Liver (tissue), 9 donors: ENCODE measurements around the gene VAPA. TPM values are rescaled to one million over a fixed set of nuclear protein-coding genes. Genes with fewer than 3 reads are reported as not detected.

Source experiments
- DNase-seq: peaks from one replicate; pipeline ENCODE4 v3.0.0-alpha.2; 2017; ENCODE audit warnings: low spot score
- H3K27ac ChIP-seq, 2 donors: one replicate each; pipeline ENCODE4 v1.7.0; 2013; ENCODE audit warnings: inconsistent platforms in 2 of 2, low read length in 2 of 2, control low read depth in 1 of 2, low read depth in 1 of 2, mild to moderate bottlenecking in 1 of 2
- H3K27me3 ChIP-seq, 4 donors: one replicate each; pipeline versions ENCODE4 v1.6.1 to v1.7.0; 2013; ENCODE audit warnings: low read length in 3 of 4, inconsistent platforms in 1 of 4, mild to moderate bottlenecking in 1 of 4, moderate library complexity in 1 of 4; ENCODE audit not compliant: control insufficient read depth in 4 of 4, insufficient read depth in 4 of 4
- H3K36me3 ChIP-seq, 4 donors: one replicate each; pipeline versions ENCODE4 v1.6.1 to v1.7.0; 2013; ENCODE audit warnings: low read length in 3 of 4, mild to moderate bottlenecking in 3 of 4, low read depth in 1 of 4, moderate library complexity in 1 of 4; ENCODE audit not compliant: control insufficient read depth in 4 of 4, insufficient read depth in 3 of 4
- H3K4me1 ChIP-seq, 4 donors: one replicate each; pipeline versions ENCODE4 v1.6.1 to v1.7.0; 2013; ENCODE audit warnings: low read length in 3 of 4, mild to moderate bottlenecking in 3 of 4, moderate library complexity in 1 of 4; ENCODE audit not compliant: control insufficient read depth in 4 of 4, insufficient read depth in 4 of 4
- H3K4me3 ChIP-seq, 3 donors: one replicate each; pipeline versions ENCODE4 v1.6.1 to v1.7.0; 2013; ENCODE audit warnings: low read length in 3 of 3, control low read depth in 1 of 3, low read depth in 1 of 3, mild to moderate bottlenecking in 1 of 3
- H3K9ac ChIP-seq, 2 donors: one replicate each; pipeline ENCODE4 v1.7.0; 2013; ENCODE audit warnings: low read length in 2 of 2, mild to moderate bottlenecking in 2 of 2, moderate library complexity in 2 of 2, control low read depth in 1 of 2, low read depth in 1 of 2
- H3K9me3 ChIP-seq, 4 donors: one replicate each; pipeline versions ENCODE4 v1.6.1 to v1.7.0; 2013; ENCODE audit warnings: low read length in 3 of 4; ENCODE audit not compliant: control insufficient read depth in 4 of 4
- FOXA1 ChIP-seq: IDR thresholded peaks from 2 replicates; pipeline ENCODE4 v1.6.1; 2016; ENCODE audit warnings: antibody characterized with exemption
- FOXA2 ChIP-seq: IDR thresholded peaks from 2 replicates; pipeline ENCODE4 v1.6.1; 2016; ENCODE audit warnings: antibody characterized with exemption
- HNF4G ChIP-seq: IDR thresholded peaks from 2 replicates; pipeline ENCODE4 v1.6.1; 2016; ENCODE audit warnings: antibody characterized with exemption
- NR2F2 ChIP-seq: IDR thresholded peaks from 2 replicates; pipeline ENCODE4 v1.6.1; 2016; ENCODE audit warnings: antibody characterized with exemption
- RAD21 ChIP-seq, 2 donors: IDR thresholded peaks; 2 replicates each; pipeline ENCODE4 v1.6.1; 2016; ENCODE audit warnings: antibody characterized with exemption in 2 of 2, mild to moderate bottlenecking in 2 of 2
- REST ChIP-seq: IDR thresholded peaks from 2 replicates; pipeline ENCODE4 v1.6.1; 2016; ENCODE audit warnings: antibody characterized with exemption, mild to moderate bottlenecking
- RXRA ChIP-seq, 2 donors: IDR thresholded peaks; 2 replicates each; pipeline ENCODE4 v1.6.1; 2017 to 2018; ENCODE audit warnings: antibody characterized with exemption in 2 of 2, mild to moderate bottlenecking in 1 of 2
- SP1 ChIP-seq: IDR thresholded peaks from 2 replicates; pipeline ENCODE4 v1.6.1; 2018; ENCODE audit warnings: antibody characterized with exemption, mild to moderate bottlenecking
- YY1 ChIP-seq: IDR thresholded peaks from 2 replicates; pipeline ENCODE4 v1.6.1; 2016; ENCODE audit warnings: antibody characterized with exemption, mild to moderate bottlenecking
- ZBTB33 ChIP-seq: IDR thresholded peaks from 2 replicates; pipeline ENCODE4 v1.6.1; 2016; ENCODE audit warnings: antibody characterized with exemption
- WGBS: extraction: QIAGEN DNeasy Blood & Tissue Kit; methylation state at CpG from one replicate; pipeline ENCODE4 v1.1.7; 2013; 5-methylcytosine and 5-hydroxymethylcytosine counted together
- polyA plus RNA-seq, 2 donors: library from polyadenylated mRNA; stranded (reverse) in 1 of 2; unstranded in 1 of 2; fragments of 200-250 nt in 1 of 2; fragments of >200 nt in 1 of 2; fragmentation: Nextera tagmentation in 1 of 2; extraction: Ambion mirVana in 1 of 2; gene quantifications; one replicate each; pipeline versions ENCODE4 v1.2.1 to v1.2.3, GENCODE V29; 2013 to 2015
- total RNA-seq, 2 donors: library from RNA; depleted of rRNA; stranded (reverse); fragments of >200 nt; gene quantifications; one replicate each; pipeline ENCODE4 v1.2.3, GENCODE V29; 2014
- TF ChIP-seq, protein P1 (sequence below): IDR thresholded peaks from 2 replicates; pipeline ENCODE4 v1.6.1; 2016; ENCODE audit warnings: antibody characterized with exemption
- donor health status: healthy.
- donor health status: healthy.
- donor health status: healthy.
- donor health status: healthy.
- donor health status: healthy.

VAPA gene
- total and polyA plus RNA-seq, 4 donors, result 80.7 to 114 (median 91.0) TPM

DNA sequence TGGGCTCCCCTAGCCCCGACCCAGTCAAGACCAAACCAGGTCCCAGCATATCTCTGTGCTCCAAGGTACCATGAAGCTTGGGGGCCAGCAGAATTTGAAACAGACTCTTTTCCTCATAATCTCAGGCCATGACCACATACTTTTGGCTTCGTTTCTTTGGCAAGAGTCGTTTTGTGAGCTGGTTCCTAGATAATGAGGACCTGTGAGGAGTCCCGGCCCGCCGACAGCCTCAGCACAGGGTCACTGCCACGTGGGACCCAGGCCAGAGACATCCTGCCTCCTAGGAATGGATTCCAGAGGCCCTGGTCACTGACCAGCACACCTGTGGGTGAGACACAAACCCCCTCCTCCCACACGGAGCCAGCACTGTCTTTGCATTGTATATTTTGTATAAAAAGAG lies 73.5 kb downstream of the VAPA start:
- WGBS, result 64% methylated on average over 8 of the region's 8 CpGs
- Histone ChIP-seq H3K27me3 (no peaks in the 10 kb centered on the region), H3K4me3 (no peak overlapping the region), H3K9me3 (no peaks in the 10 kb centered on the region), H3K4me1 (peaks cover 0 to 5% (median 2%) of the 10 kb centered on the region in 4 donors), H3K9ac (no peak overlapping the region), H3K36me3 (no peaks in the 10 kb centered on the region), H3K27ac (no peak overlapping the region)
- DNase-seq, result no peak
- TF ChIP-seq RXRA (IDR thresholded peaks at IDR 0.05) (no peak), REST (no peak), ZBTB33 (no peak), FOXA1 (no peak), SP1 (no peak), HNF4G (no peak), RAD21 (IDR thresholded peaks at IDR 0.05) (no peak), NR2F2 (no peak), FOXA2 (no peak)

GRCh38 chr18:9987931-9988330 lies 74.1 kb downstream of the VAPA start:
- DNase-seq, result no peak
- no peaks in the 10 kb centered on the region for H3K36me3 ChIP-seq
- WGBS, result 49% methylated on average over 12 of the region's 12 CpGs
- peaks cover 0 to 5% (median 2%) of the 10 kb centered on the region in 4 donors for H3K4me1 ChIP-seq
- H3K27ac ChIP-seq, result no peak overlapping the region
- no peak overlapping the region for H3K4me3 ChIP-seq
- no peaks in the 10 kb centered on the region for H3K27me3 ChIP-seq
- H3K9me3 ChIP-seq, result no peaks in the 10 kb centered on the region
- TF ChIP-seq, protein P1, sequence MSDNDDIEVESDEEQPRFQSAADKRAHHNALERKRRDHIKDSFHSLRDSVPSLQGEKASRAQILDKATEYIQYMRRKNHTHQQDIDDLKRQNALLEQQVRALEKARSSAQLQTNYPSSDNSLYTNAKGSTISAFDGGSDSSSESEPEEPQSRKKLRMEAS, result no peak
- TF ChIP-seq SP1 (no peak), RAD21 (IDR thresholded peaks at IDR 0.05) (no peak), HNF4G (no peak), NR2F2 (peak; percentile 63), YY1 (no peak), REST (no peak)
- H3K9ac ChIP-seq, result peak overlapping the region in 1 of 2 donors; percentile 31
